ENCODE measurements around the gene NIPAL3. TPM values are rescaled to one million over a fixed set of nuclear protein-coding genes. Genes with fewer than 3 reads are reported as not detected.
"Not testable (repeated sequence)": the region's sequence is repeated elsewhere in the genome, so short reads cannot be mapped to it uniquely, and the experiment has no call there.

The NIPAL3 gene
- total and polyA plus RNA-seq, 2 donors (not counting 3 experiments of a cell fraction or from before 2014, with no cell fraction given) = 15.5 to 16.0 TPM

GRCh38 chr1:24487455-24487854 is 71.9 kb downstream of the NIPAL3 start:
- no TSS peak for BruUV-seq (replicated peaks)
- Histone ChIP-seq H4K20me1 (replicated peaks; ENCODE audit: control insufficient read depth, extremely low read depth, insufficient read depth, low read length) (no peaks in the 10 kb centered on the region), H3K9ac (replicated peaks; ENCODE audit: extremely low read depth, insufficient read depth, low read length) (no peak overlapping the region), H3K27me3 (ENCODE audit: control insufficient read depth in 2 of 2, insufficient read depth in 2 of 2, low read length in 2 of 2) (no peaks in the 10 kb centered on the region), H3K9me3 (replicated peaks; ENCODE audit: control insufficient read depth, insufficient read depth, low read length) (no peaks in the 10 kb centered on the region), H3K4me1 (ENCODE audit: control insufficient read depth, extremely low read depth, insufficient read depth, low read length) (no peaks in the 10 kb centered on the region), H3K4me2 (ENCODE audit: insufficient read depth, low read length) (no peak overlapping the region), H3K4me3 (replicated peaks in 1 of 3; ENCODE audit: insufficient read depth in 1 of 3, low read depth in 1 of 3, low read length in 3 of 3) (no peak overlapping the region), H3K79me2 (ENCODE audit: control insufficient read depth, insufficient read depth, low read length) (no peaks in the 10 kb centered on the region), H3K9me1 (replicated peaks; ENCODE audit: control insufficient read depth, extremely low read depth, insufficient read depth, low read length) (no peaks in the 10 kb centered on the region), H3K36me3 (ENCODE audit: control insufficient read depth in 2 of 2, extremely low read depth in 1 of 2, insufficient read depth in 2 of 2, low read length in 2 of 2) (no peaks in the 10 kb centered on the region), H3K27ac (ENCODE audit: insufficient read depth, low read depth, low read length) (no peak overlapping the region), H2AFZ (ENCODE audit: low read depth, low read length) (no peak overlapping the region)
- intact Hi-C loops (cut with micrococcal nuclease) (no loop called here), dilution Hi-C loops (cut with MboI; ENCODE audit: extremely low pct_ligation_motif_present, low sequenced_read_pairs) (no loop called here)
- no peak for TF ChIP-seq GATA2 (IDR thresholded peaks at IDR 0.05; ENCODE audit: insufficient read depth, insufficient read length, low read depth, low read length)
- no peak for TF ChIP-seq FOS (IDR thresholded peaks at IDR 0.05; ENCODE audit: borderline replicate concordance, insufficient read depth, low read length)
- TF ChIP-seq EZH2 (IDR thresholded peaks at IDR 0.05; ENCODE audit: borderline replicate concordance, low read depth, low read length, severe bottlenecking) = no peak
- TF ChIP-seq MYC (IDR thresholded peaks at IDR 0.05; ENCODE audit: low read depth, low read length) = no peak
- TF ChIP-seq CTCF (IDR thresholded peaks at IDR 0.05; ENCODE audit: extremely low read depth in 1 of 2, insufficient read depth in 1 of 2, low read depth in 1 of 2, low read length in 2 of 2) = no peak
- TF ChIP-seq POLR2A (IDR thresholded peaks at IDR 0.05; ENCODE audit: low read depth, low read length) = no peak
- no peak for TF ChIP-seq JUN (IDR thresholded peaks at IDR 0.05; ENCODE audit: borderline replicate concordance, insufficient read depth, insufficient read length, low read depth)
- TF ChIP-seq POLR2AphosphoS5 (IDR thresholded peaks at IDR 0.05; ENCODE audit: insufficient read depth, low read depth, low read length) = no peak
- no peak for TF ChIP-seq MAX (IDR thresholded peaks at IDR 0.05; ENCODE audit: insufficient read depth, insufficient read length)
- ChIA-PET POLR2A (interaction anchor here (0.6 kb wide), 1 partner anchor 11 kb away, joined by 6 read pairs; no protein-coding TSS in a partner anchor), CTCF (no interaction called here)
- FAIRE-seq (no peak), DNase-seq (ENCODE audit: low read depth, low spot score) (no peak)

GRCh38 chr1:24488159-24488558 is 72.6 kb downstream of the NIPAL3 start:
- intact Hi-C loops (cut with micrococcal nuclease); dilution Hi-C loops (cut with MboI; ENCODE audit: extremely low pct_ligation_motif_present, low sequenced_read_pairs); H3K27me3 ChIP-seq (ENCODE audit: control insufficient read depth in 2 of 2, insufficient read depth in 2 of 2, low read length in 2 of 2); H3K27ac ChIP-seq (ENCODE audit: insufficient read depth, low read depth, low read length); H3K4me1 ChIP-seq (ENCODE audit: control insufficient read depth, extremely low read depth, insufficient read depth, low read length); H2AFZ ChIP-seq (ENCODE audit: low read depth, low read length); H3K9ac ChIP-seq (replicated peaks; ENCODE audit: extremely low read depth, insufficient read depth, low read length); H3K4me2 ChIP-seq (ENCODE audit: insufficient read depth, low read length); H3K4me3 ChIP-seq (replicated peaks in 1 of 3; ENCODE audit: insufficient read depth in 1 of 3, low read depth in 1 of 3, low read length in 3 of 3); CTCF ChIA-PET; FAIRE-seq; POLR2A ChIA-PET; H3K36me3 ChIP-seq (ENCODE audit: control insufficient read depth in 2 of 2, extremely low read depth in 1 of 2, insufficient read depth in 2 of 2, low read length in 2 of 2); H3K79me2 ChIP-seq (ENCODE audit: control insufficient read depth, insufficient read depth, low read length); H3K9me3 ChIP-seq (replicated peaks; ENCODE audit: control insufficient read depth, insufficient read depth, low read length); H4K20me1 ChIP-seq (replicated peaks; ENCODE audit: control insufficient read depth, extremely low read depth, insufficient read depth, low read length); BruUV-seq (replicated peaks); DNase-seq (ENCODE audit: low read depth, low spot score); H3K9me1 ChIP-seq (replicated peaks; ENCODE audit: control insufficient read depth, extremely low read depth, insufficient read depth, low read length): not testable (repeated sequence)
